Osteocyte (in vitro differentiated cells): ENCODE measurements around the gene CAMKV. TPM values are rescaled to one million over a fixed set of nuclear protein-coding genes. Genes with fewer than 3 reads are reported as not detected.

Source experiments
- DNase-seq: peaks from one replicate; pipeline ENCODE4 v3.0.0; 2021; ENCODE audit warnings: mixed read lengths; ENCODE audit not compliant: unreplicated experiment; ENCODE audit errors: extremely low spot score
- H3K27ac Mint-ChIP-seq: one replicate; pipeline ENCODE4 v1.8.0; 2021; ENCODE audit warnings: mild to moderate bottlenecking, mixed read lengths; ENCODE audit not compliant: unreplicated experiment
- H3K27me3 Mint-ChIP-seq: one replicate; pipeline ENCODE4 v1.8.0; 2021; ENCODE audit warnings: mixed read lengths; ENCODE audit not compliant: unreplicated experiment
- H3K36me3 Mint-ChIP-seq: one replicate; pipeline ENCODE4 v1.8.0; 2021; ENCODE audit warnings: mixed read lengths; ENCODE audit not compliant: unreplicated experiment
- H3K4me1 Mint-ChIP-seq: one replicate; pipeline ENCODE4 v1.8.0; 2021; ENCODE audit warnings: mixed read lengths; ENCODE audit not compliant: unreplicated experiment
- H3K4me3 Mint-ChIP-seq: one replicate; pipeline ENCODE4 v1.8.0; 2021; ENCODE audit warnings: mild to moderate bottlenecking, moderate library complexity, mixed read lengths; ENCODE audit not compliant: unreplicated experiment
- H3K9me3 Mint-ChIP-seq: one replicate; pipeline ENCODE4 v1.8.0; 2021; ENCODE audit warnings: mixed read lengths; ENCODE audit not compliant: unreplicated experiment
- CTCF ChIP-seq: fragments of 200-600 bp; sonication (generic); IDR thresholded peaks from 2 replicates; pipeline ENCODE4 v1.5.0; 2021; ENCODE audit warnings: antibody characterized with exemption, mild to moderate bottlenecking, moderate library complexity
- total RNA-seq: library from RNA; stranded (reverse); gene quantifications from 2 replicates; pipeline ENCODE4 v1.2.1, GENCODE V29; 2021

CAMKV gene
- total RNA-seq, 1 donor from 2014 or later = not detected

- H3K9me3 Mint-ChIP-seq = no peaks in the 10 kb centered on the region
- H3K27me3 Mint-ChIP-seq = peaks cover 32% of the 10 kb centered on the region
Measured at GRCh38 chr3:49871531-49872153, 1.9 kb upstream of the CAMKV start.

DNA sequence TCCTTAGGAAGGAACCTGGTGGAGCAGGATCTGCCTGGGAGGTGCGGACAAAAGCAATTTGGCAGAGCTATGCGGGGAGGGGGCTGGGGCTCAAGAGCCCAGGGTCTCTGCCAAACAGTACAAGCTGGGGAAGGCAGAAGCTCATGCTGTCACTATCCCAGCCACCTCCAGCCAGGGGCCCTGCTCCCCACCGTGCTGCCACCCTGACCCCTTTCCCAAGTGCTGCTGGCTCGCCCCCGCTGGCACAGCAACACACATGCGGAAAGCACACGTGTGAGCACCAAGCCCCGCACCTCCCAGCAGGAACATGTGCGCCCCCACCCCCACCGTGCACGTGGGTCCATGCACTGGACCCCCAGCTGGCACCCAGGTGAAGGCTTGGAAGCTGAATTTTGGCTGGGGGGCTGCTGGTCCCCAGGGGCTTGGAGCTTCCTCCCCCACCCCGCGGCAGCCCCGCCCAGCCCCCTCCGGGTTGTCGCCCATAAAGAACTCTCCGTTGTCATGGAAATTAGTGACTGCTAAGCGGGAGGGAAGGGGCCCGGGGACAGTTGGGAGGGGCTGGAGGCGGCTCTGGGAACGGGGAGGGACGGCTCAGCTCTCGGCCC lies 742 bp downstream of the CAMKV start:
- H3K36me3 Mint-ChIP-seq = no peaks in the 10 kb centered on the region
- no peak overlapping the region for H3K27ac Mint-ChIP-seq
- H3K4me1 Mint-ChIP-seq = no peaks in the 10 kb centered on the region
- TF ChIP-seq CTCF = no peak
- H3K4me3 Mint-ChIP-seq = no peak overlapping the region
- peaks cover 44% of the 10 kb centered on the region for H3K27me3 Mint-ChIP-seq
- H3K9me3 Mint-ChIP-seq = no peaks in the 10 kb centered on the region
- DNase-seq = no peak

More at GRCh38 chr3:49871531-49872153, 1.9 kb upstream of the CAMKV start:
- DNase-seq = no peak
- TF ChIP-seq CTCF = no peak
- Mint-ChIP-seq H3K27ac (no peak overlapping the region), H3K36me3 (no peaks in the 10 kb centered on the region), H3K4me3 (no peak overlapping the region), H3K4me1 (no peaks in the 10 kb centered on the region)

- H3K4me3 Mint-ChIP-seq = no peak overlapping the region
- no peaks in the 10 kb centered on the region for H3K9me3 Mint-ChIP-seq
- peaks cover 54% of the 10 kb centered on the region for H3K27me3 Mint-ChIP-seq
- H3K27ac Mint-ChIP-seq = no peak overlapping the region
- no peak for TF ChIP-seq CTCF
- H3K36me3 Mint-ChIP-seq = no peaks in the 10 kb centered on the region
- no peak for DNase-seq
- H3K4me1 Mint-ChIP-seq = no peaks in the 10 kb centered on the region
Measured at GRCh38 chr3:49867871-49868321, 1.8 kb downstream of the CAMKV start.

GRCh38 chr3:49867400-49867799 lies 2.3 kb downstream of the CAMKV start:
- no peak for TF ChIP-seq CTCF
- H3K27me3 Mint-ChIP-seq = peaks cover 55% of the 10 kb centered on the region
- H3K27ac Mint-ChIP-seq = no peak overlapping the region
- DNase-seq = no peak
- H3K36me3 Mint-ChIP-seq = no peaks in the 10 kb centered on the region
- no peaks in the 10 kb centered on the region for H3K4me1 Mint-ChIP-seq
- H3K9me3 Mint-ChIP-seq = no peaks in the 10 kb centered on the region
- no peak overlapping the region for H3K4me3 Mint-ChIP-seq

DNA sequence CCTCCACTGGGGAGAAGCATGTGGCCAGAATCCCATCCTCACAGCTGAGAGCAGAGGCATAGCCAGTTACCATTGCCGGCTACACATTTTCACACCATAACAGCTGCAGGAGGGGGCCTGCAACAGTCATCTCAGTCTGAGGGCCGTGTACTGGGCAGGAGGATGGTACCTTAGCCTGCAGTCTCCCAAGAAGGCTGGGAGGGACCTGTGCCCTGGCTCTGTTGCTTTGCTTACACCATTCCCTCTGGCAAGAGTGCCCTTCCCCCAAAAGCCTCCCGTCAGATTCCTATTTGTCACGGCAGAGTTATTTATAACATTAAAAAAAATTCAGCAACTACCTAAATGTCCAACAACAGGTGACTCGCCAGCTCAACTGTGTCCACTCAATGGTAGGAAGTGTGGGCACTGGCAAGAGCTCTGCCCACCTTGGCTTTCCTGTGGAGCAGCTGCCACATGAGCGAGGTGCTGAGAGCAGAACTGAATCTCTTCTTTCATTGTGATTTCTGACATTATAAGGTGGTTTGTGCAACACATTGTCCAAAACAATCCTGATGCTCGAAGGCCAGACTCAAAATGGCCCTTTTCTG lies 4.4 kb downstream of the CAMKV start:
- Mint-ChIP-seq H3K4me3 (no peak overlapping the region), H3K9me3 (no peaks in the 10 kb centered on the region), H3K27me3 (peaks cover 48% of the 10 kb centered on the region), H3K27ac (no peak overlapping the region), H3K4me1 (no peaks in the 10 kb centered on the region), H3K36me3 (no peaks in the 10 kb centered on the region)
- TF ChIP-seq CTCF = no peak
- no peak for DNase-seq
